Loucy (cell line): ENCODE results near the gene ZNF280A.

Source experiments
- EZH2phosphoT487 ChIP-seq: fragments of 200-600 bp; IDR thresholded peaks from 2 replicates; pipeline ENCODE4 v1.6.1; 2018; ENCODE audit warnings: antibody characterized with exemption, mild to moderate bottlenecking, moderate library complexity, borderline replicate concordance
- TF ChIP-seq, protein P1 (sequence below): fragments of 200-600 bp; sonication (generic); conservative IDR thresholded peaks from 2 replicates; pipeline ENCODE4 v1.5.1; 2014; ENCODE audit warnings: mild to moderate bottlenecking, antibody characterized with exemption, low read length

DNA sequence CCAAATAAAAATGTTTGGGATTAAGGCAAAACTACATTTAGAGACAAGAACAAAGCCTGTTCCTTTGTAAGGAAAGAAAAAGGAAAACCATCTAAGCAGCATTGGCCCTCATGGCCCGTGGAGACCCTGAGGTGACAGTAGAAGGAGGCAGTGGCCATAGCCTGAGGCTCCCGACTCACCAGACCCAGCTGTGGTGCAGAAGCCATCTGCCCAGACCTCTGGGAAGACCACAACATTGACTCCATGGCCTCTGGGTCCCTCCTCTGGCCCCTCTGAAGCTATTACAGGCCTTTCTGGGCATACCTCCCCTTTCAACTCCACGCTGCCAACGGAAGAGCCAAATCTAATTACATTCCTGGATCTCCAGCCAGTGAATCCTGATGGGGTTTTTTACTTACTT is 32.6 kb upstream of the ZNF280A start:
- TF ChIP-seq, protein P1, sequence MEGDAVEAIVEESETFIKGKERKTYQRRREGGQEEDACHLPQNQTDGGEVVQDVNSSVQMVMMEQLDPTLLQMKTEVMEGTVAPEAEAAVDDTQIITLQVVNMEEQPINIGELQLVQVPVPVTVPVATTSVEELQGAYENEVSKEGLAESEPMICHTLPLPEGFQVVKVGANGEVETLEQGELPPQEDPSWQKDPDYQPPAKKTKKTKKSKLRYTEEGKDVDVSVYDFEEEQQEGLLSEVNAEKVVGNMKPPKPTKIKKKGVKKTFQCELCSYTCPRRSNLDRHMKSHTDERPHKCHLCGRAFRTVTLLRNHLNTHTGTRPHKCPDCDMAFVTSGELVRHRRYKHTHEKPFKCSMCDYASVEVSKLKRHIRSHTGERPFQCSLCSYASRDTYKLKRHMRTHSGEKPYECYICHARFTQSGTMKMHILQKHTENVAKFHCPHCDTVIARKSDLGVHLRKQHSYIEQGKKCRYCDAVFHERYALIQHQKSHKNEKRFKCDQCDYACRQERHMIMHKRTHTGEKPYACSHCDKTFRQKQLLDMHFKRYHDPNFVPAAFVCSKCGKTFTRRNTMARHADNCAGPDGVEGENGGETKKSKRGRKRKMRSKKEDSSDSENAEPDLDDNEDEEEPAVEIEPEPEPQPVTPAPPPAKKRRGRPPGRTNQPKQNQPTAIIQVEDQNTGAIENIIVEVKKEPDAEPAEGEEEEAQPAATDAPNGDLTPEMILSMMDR, result peak; percentile 60
- TF ChIP-seq EZH2phosphoT487, result no peak
